Measurements from ENCODE around the gene CAPZB.

CAPZB gene

GRCh38 chr1:19327736-19328135, 157.6 kb downstream of the CAPZB start:
- DNase-seq (ENCODE audit: low read depth), result no peak

- DNase-seq (ENCODE audit: low read depth), result no peak
Observed at GRCh38 chr1:19327301-19327700, 158.0 kb downstream of the CAPZB start.

DNA sequence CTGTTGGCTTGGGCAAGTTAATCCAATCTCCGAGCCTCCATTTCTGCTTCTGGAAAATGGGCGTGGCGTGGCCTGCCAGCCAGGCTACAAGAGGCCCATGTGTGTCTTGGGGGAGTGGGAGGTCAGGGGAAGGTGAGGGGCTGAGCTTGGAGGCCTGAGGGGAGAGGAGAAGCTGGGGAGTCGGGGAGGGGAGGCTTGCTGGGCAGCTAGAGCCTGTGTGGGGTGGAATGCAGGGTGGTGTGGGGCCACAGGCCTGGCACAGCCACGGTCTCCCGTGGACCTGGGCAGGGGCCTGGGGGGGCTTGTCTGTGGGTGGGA, 158.6 kb downstream of the CAPZB start:
- DNase-seq (ENCODE audit: low read depth), result no peak

DNA sequence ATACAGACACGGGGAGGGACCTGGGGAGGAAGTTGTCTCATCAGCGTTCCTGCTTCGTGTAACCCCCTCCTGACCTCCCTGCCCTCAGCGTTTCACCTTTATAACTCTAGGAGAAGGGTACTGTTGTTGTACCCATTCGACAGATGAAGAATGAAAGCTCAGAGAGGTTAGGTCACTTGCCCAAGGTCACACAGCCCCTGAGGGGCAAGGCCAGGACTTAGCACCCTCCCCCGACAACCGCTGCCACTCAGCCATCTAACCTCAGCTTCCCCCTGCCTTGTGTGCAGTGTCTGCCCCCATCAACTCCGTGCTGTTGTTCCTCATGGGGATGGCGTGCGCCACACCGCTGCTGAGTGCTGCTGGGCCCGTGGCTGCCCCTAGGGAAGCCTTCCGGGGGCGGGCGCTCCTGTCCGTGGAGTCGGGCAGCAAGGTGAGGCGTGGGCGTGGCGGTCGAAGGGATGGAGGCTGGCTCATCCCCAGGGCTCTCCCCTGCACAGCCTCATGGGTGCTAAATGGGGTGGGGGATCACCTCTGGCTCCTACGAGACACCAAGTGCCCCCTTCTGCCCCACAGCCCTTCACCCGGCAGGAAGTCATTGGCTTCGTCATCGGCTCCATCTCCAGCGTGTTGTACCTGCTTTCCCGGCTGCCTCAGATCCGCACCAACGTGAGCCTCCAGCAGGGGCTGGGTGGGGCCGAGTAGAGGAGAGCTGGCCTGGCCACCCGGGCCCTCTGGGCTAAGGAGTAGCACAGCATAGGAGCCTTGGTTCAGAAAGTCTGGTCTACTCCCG, 159.2 kb downstream of the CAPZB start:
- no peak for DNase-seq (ENCODE audit: low read depth)

DNA sequence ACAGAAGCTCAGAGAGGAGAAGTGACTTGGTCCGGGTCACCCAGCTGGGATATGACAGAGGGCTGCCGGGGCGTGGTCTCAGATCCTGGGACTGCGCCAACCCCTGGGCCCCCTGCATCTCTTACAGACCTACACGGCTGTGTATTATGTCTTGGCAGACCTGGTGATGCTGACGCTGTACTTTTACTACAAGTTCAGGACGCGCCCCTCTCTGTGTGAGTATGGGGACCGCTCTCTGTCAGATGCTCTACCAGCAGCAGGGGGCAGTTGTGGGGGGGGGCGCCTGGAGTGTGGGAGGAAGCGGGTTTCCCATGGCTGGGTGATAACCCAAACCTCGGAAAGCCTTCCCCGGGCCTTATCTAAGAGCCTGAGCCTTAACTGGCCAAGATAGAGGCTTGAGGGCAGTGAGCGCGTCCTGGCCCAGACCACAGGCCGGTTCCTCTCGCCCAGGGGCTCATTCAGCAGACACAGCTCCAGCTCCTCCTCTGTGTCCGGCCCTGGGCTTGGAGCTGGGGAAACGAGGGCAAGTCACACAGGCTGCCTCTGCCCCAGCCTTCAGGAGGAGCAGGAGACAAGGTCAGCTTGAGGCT, 159.9 kb downstream of the CAPZB start:
- DNase-seq (ENCODE audit: low read depth), result no peak

DNA sequence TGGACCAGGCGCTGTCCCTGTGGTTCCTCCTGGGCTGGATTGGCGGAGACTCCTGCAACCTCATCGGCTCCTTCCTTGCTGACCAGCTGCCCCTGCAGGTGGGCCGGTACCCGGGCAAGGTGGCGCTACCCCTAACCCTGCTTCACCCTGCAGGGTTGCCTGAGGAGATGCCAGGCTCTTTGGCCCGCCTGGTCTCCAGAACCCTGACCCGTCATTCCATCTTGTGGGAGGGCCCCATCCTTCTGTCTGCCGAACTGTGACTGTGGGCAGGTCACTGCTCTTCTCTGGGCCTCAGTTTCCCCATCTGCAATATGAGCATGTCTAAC, 160.7 kb downstream of the CAPZB start:
- DNase-seq (ENCODE audit: low read depth), result no peak

- no peak for DNase-seq (ENCODE audit: low read depth)
Observed at GRCh38 chr1:19323987-19324664, 161.2 kb downstream of the CAPZB start.

GRCh38 chr1:19322481-19322880, 162.9 kb downstream of the CAPZB start:
- DNase-seq (ENCODE audit: low read depth), result no peak

DNA sequence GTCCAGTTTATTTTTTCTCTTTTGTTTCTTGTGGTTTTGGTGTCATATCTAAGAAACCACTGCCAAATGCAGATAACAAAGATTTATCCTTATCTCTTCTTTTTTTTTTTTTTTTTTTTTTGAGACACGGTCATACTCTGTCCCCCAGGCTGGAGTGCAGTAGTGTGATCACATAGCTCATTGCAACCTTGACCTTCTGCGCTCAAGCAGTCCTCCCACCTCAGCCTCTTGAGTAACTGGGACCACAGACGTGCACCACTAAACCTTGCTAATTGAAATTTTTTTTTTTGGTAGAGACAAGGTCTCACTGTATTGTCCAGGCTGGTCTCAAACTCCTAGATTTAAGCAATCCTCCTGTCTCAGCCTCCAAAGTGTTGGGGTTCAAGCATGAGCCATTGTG, 164.3 kb downstream of the CAPZB start:
- DNase-seq (ENCODE audit: low read depth), result no peak

DNA sequence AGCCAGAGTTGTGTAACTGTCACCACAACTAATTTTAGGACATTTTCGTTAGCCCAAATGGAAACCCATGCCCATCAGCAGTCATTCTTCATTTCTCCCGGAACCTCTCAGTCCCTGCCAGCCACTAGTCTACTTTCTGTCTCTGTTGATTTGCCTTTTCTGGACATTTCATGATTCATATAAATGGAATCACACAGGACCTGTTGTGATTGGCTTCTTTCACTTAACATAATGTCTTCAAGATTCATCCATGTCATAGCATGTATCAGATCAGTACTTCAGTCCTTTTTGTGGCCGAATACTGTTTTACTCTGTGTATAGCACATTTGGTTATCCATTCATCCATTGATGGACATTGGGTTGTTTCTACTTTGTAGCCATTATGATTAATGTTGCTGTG, 166.1 kb downstream of the CAPZB start:
- DNase-seq (ENCODE audit: low read depth), result no peak

- no peak for DNase-seq (ENCODE audit: low read depth)
Observed at GRCh38 chr1:19317126-19317910, 168.0 kb downstream of the CAPZB start.

DNA sequence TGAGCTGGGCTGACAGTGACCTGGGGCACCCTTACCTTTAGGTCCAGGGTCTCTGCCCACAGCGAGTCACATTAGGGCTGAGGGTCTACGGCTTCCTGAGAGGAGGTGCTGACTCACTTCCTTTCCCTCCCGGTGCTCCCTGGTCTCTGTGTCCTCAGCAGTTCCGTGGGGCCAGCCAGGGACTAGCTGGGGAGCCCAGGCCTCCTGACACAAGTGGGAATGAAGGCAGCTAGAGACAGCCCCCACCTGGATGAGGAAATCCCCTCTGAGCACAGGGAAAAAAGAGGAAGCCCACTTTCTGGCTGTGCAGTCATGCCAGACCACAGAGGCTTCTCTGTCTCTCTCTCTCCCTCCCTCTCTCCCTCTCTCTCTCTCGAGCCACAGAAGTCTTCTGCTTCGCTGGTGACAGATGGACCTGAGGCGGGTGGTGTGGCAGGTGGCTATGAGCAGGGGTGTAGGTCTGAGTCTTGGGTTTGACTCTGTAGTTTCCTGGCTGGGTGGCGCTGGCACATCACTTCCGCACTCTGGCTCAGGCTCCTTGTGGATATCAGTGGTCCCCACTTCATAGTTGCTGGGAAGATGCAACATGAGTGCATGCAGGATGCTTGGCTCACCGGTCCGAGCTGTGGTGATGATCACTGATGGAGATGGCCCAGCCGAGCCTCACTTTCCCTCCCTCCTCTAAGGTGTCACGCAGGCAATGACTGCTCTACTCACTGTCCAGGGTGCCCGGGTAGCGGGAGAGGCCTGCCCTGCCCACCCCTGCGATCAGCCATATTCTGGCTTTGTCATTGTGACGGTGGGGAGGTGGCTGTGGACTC, 169.8 kb downstream of the CAPZB start:
- DNase-seq (ENCODE audit: low read depth), result no peak

DNA sequence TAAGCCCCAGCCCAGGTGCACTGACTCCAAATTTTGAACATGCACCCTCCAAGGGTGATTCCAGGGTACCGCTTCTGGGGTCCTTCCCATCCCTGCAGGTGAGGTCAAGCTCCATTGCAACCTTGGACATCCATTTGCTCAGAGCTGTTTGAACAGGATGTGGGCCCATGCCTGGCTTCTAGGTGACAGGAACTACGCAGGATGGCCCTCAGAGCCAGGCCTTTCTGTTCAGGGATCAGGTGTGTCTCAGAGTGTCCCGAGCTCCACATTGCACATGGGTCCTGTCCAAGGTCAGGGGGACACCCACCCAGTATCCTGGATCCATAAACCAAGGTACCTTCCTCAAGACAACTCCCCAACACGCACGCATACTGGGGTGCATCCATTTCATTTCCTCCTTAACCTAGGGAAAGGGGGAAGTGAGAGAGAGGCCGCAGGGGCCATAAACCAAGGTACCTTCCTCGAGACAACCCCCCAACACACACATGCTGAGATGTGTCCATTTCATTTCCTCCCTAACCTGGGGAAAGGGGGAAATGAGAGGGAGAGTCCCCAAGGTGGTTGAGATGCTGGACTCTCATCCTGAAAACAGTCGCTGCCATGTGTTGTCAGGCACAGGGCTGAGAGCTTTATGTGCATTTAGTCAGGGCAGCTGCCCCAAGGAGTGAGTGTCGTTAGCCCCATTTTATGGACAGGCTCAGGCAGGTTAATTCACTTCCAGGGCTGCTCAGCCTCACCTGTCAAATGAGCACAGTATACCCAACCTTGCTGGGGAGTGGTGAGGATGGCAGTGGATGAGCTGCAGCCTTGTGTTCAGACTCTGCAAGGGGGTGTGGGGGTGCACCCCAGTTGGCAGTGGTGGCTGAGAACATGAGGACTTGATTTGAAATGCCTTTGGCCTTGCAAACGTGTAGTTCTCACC, 171.1 kb downstream of the CAPZB start:
- no peak for DNase-seq (ENCODE audit: low read depth)

DNA sequence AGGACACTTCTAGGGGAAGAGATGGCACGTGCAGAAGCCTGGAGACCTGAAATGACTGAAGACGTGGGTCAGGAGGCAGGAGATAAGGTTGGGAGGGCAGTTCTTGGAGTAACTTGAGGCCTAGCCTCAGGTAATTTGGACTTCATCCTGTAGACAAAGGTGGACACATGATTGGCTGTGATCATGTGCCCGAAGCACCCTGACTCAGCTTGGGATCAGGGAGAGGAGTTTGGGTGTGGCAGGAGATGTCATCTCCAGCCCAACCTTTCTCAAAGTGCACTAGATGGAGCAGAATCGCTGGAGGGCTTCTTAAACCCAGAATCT, 171.7 kb downstream of the CAPZB start:
- DNase-seq (ENCODE audit: low read depth), result no peak

DNA sequence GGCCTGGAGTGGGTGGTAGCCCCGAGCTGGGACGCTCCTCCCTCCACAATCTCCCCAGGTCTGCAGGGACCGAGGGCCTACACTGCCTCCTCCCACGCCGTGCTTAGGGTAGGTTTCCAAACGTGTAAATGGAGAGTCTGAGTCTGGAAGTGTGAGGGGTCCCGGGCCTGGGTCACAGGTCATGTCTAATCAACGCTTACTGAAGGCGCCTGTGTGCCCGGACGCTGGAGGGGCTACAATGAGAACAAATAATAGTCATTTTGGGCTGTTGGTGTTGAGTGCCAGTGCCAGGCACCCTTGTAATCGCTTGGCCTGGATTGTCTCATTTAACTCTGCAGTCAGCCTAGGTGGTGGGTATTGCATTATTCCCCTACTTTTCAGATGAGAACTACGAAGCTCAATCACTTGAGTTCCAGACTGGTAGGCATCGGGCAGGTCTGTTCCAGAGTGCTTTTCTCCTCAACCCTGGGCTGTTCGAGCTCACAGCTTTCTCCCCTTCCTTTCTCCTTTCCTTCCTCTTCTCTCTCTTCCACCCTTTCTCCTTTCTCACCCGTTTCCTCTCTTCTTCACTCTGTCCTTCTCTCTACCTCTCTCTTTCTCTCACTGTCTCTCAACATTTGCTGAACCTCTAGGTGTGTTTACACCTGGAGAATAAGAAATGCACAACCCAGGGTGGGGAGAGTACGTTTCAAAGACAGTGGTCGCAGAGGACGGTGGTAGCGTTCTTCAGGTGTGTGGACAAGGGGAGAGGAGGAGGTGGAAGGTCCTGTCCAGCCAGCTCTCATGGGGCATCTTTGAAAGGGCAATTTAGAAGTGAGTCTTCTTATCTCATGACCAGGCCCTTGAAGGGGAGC, 172.3 kb downstream of the CAPZB start:
- no peak for DNase-seq (ENCODE audit: low read depth)

- DNase-seq (ENCODE audit: low read depth), result no peak
Observed at GRCh38 chr1:19311931-19312781, 173.2 kb downstream of the CAPZB start, which contains the start of the genes AKR7A2 and SLC66A1. AKR7A2 (minus strand) TSS chr1:19312144; CDS start chr1:19312124, 20 bp downstream. SLC66A1 (plus strand) TSS chr1:19312326; CDS start chr1:19317678, 5,352 bp downstream.

DNA sequence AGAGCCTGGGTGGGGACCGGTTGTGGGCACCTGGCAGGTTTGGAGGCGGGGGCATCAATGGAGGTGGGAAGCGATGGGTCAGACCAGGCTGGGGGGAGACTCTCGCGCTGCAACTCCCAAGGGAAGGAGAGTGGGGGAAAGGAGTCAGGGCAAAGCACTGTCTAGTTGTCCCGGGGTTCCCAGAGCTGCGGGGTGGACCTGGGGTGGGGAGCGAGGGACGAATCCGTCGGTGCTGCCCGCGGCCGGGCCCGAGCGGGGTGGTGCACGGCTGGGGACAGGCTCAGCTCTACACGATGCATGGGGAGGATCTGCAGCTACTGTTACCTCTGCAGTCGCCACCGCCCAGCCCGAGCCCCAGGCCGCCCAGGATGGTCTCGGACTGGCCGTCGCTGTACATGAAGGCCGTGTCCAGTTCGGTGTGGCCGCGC, 173.8 kb downstream of the CAPZB start:
- DNase-seq (ENCODE audit: low read depth), result no peak

DNA sequence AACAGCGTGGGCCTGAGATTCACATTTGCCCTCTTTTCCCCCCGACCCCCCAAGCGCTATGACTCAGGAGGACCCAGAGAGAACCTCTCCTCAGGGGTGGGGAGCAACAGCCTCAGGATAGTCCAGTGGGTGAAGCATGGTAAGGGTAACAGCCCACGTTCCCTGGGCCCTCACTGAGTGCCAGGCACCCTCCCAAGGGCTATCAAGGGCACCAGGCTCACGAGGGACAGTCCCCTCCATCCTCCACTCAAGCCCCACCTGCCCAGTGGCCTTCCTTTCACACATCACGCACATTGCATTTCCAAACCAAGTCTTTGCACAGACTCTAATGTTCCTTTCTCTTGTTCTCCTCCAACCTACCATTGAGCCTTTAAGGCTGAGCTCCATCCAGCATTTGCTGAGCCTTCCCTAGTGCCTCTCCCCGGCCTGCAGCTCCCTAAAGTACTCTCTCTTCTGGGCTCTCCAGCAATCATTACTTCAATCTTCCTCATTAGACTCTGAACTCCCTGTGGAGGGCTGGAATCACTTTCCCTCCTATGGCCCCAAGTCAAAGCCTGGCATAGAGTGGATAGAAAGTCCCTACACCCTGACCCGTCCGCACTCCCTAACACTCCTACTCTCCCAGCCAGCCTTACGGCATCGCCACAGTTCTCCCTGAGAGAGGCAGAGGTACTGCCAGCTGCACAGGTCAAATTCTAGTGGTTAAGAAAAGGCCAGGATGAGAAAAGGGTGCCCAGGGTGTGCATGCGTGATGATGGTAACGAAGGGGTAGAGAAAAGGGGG, 174.4 kb downstream of the CAPZB start:
- DNase-seq (ENCODE audit: low read depth), result no peak

Data from non-pigmented ciliary epithelial cell (primary cell).